RCC 7860 (cell line): ENCODE data around the gene CRY2.
"Not testable (repeated sequence)": the region's sequence is repeated elsewhere in the genome, so short reads cannot be mapped to it uniquely, and the experiment has no call there.

Experiments
- DNase-seq: peaks from one replicate; pipeline ENCODE4 v3.0.0-alpha.2; 2015; ENCODE audit warnings: low spot score
- FAIRE-seq: peaks from 2 replicates; lab custom pipeline; 2012; peaks lifted over from hg19 to GRCh38; lab: Jason Lieb, UNC

CRY2 gene

DNA sequence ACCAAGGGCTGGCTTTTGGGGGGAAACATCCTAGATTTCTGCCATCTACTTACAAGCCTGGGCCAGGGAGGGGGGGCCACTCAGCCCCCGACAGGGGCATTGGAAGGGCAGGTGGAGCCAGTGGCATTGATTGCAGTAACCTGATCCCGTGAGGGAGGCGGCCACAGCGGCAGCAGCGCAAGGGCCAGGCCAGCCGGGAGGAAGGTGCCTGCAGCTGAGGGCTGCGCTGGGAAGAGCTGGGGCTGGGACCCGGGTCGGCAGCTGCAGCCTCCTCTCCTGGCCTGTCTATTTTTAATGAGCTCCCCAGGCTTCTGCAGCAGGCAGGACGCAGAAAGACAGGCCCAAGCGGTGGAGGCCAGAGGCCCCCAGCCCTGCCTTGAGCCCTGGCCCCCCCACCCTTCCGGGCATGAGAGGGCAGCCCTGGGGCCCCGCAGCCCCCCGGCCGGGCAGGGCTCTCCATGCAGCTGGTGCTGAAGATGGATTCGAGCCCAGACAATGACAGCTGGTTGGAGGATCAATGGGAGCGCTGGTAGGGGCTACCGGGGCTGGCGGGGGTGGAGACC is 49.2 kb downstream of the CRY2 start:
- DNase-seq = no peak
- FAIRE-seq = no peak

DNA sequence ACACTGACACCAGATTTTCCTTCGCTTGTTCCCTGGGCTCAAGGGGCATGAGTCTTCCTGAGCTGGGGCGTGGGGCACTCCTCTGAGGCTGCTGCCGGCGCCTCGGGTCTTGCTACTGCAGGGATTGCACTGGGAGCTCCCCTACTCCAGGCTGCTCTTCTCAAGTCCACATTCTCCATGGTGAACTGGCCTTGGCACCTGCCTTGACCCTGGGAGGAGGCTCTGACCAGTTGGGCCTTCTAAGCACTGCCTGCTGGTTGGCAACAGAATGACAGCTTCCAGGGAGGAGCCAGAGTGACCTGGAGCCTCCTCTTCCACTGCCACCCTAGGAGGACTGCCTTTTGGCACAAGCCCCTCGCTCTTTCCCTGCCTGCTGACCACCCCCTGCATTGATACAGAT is 50.3 kb downstream of the CRY2 start:
- FAIRE-seq (no peak), DNase-seq (no peak)

DNA sequence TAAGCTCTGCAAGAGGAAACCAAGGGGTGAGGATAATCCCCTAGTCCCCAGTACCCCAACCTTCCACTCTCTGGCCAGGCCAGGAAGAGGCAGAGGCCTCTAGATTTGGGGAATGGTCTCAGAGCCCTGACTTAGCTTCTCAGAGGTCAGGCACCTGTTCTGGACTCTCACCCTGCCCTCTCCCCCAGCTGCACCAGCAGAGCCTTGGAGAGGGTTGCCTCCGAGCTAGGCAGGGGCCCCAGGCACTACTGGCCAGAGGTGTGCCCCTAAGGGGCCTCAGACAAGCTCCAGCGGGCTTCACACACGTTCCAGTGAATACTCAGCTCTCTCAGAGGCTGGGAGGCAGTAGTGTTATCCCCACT is 51.8 kb downstream of the CRY2 start:
- DNase-seq = no peak
- no peak for FAIRE-seq

DNA sequence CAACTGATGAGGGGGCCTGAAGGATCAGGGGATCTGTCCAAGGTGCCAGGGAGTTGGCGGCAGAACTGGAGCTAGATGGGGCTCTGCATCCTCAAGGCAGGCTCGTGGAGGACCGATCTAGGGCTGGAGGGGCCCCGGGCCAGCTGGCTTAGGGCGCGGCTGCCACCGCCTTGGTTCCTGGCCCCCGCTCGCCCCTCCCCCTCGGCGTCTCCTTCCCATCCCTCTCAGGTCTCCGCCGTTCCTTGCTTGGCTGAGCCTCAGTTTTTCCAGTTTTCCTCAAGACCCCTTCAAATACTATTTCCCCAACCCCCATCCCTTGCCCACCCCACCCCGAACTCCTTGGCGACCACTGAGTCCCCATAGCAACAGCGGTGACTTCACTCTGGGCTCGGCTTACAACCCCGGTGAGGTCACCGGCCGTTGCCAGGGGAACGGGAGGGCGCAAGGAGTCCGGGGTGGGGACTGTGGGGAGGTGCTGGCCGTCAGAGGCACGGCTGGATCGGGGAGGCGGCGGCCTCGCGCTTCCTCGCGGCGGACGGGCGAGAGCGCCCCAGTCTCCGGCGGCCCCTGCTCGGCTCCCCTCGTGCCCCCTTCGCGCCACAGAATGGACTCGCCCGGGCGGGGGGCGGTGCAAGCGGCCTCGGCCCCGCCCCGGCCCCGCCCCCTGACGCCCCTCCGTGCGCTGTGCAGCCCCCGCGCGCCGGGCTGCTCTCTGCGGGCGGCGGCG is 52.3 kb downstream of the CRY2 start:
- FAIRE-seq (no peak), DNase-seq (peak; percentile 62)

DNA sequence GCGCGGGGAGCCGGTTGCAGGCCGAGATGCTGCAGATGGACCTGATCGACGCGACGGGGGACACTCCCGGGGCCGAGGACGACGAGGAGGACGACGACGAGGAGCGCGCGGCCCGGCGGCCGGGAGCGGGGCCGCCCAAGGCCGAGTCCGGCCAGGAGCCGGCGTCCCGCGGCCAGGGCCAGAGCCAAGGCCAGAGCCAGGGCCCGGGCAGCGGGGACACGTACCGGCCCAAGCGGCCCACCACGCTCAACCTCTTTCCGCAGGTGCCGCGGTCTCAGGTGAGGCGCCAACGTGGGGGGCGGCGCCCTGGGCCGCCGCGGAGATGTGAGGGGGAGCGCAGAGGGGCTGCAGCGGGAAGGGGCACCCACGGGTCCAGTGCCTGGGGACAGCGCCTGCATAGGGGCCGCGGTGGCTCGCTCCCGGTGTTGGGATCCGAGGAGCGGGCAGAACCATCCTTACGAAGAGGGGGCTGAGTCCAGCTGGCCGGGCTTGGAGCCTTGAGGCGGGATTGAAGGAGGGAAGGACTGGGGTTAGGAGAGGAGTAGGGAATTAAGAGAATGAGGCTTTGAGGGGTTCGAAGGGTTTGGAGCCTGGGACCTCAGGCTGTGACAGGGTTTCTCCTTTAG is 53.0 kb downstream of the CRY2 start:
- not testable (repeated sequence) for DNase-seq, FAIRE-seq

DNA sequence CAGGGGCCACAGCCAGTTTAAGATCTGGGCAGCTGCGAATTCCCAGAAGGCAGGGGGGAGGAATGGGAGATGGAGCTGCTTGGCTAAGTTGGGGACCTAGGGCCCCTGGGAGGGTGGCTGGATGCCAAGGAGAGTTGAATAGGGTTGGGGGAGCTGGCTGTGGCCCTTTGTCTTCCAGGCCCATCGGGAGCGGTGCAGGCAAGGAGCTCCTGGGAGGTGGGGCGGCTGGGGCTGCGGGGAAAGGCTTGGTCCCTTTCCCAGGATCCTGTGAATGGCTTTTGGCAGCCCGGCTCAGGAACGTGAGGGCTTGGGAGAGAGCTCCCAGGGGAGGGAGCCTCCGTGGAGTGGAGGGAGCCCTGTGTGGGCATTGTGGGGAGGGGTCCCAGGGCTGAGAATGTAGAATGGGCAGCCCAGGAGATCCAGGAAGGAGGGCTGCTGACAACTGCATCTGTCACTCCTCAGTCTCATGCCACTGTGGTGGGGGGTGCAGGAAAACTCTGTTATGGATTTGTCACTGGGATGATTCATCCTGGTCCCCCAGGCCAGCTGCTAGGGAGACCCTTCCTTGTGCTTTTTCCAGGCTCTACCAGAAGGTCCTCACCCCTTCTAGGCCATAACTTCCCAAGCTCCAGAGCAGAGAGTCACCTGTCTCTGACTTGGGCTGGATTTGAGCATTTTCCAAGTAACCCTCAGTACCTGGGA is 53.8 kb downstream of the CRY2 start:
- no peak for FAIRE-seq

DNA sequence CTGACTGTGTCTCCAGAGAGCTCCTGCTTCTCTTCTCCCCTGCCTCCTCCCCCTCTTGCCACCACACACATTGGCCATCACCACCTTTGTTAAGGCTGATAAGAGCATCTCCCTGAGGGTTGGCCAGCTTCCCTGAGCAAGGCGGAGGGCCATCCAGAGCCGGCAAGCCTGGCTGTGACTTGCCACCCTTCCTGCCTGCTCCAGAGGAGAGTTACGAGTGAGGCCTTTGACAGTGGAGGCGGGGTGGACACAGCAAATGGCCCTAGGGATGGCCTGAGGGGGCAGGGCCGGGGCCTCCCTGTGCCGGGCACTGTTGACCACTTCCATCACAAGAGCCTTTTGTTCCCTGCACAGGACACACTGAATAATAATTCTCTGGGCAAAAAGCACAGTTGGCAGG is 54.4 kb downstream of the CRY2 start:
- FAIRE-seq = no peak
- DNase-seq = no peak

More for the DNA sequence above, 53.8 kb downstream of the CRY2 start:
- DNase-seq = no peak

DNA sequence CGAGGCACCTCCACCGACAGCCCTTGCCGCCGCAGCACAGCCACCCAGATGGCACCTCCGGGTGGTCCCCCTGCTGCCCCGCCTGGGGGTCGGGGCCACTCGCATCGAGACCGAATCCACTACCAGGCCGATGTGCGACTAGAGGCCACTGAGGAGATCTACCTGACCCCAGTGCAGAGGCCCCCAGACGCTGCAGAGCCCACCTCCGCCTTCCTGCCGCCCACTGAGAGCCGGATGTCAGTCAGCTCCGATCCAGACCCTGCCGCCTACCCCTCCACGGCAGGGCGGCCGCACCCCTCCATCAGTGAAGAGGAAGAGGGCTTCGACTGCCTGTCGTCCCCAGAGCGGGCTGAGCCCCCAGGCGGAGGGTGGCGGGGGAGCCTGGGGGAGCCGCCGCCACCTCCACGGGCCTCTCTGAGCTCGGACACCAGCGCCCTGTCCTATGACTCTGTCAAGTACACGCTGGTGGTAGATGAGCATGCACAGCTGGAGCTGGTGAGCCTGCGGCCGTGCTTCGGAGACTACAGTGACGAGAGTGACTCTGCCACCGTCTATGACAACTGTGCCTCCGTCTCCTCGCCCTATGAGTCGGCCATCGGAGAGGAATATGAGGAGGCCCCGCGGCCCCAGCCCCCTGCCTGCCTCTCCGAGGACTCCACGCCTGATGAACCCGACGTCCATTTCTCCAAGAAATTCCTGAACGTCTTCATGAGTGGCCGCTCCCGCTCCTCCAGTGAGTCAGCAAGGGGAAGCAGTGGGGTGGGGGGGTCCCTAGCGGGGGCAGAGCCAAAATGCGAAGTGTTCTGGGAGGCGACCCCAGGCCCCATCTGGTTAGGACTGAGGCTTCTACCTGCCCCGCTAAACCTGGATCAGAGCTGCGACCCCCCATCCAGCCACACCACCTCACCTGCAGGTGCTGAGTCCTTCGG is 55.4 kb downstream of the CRY2 start:
- FAIRE-seq (no peak), DNase-seq (no peak)

DNA sequence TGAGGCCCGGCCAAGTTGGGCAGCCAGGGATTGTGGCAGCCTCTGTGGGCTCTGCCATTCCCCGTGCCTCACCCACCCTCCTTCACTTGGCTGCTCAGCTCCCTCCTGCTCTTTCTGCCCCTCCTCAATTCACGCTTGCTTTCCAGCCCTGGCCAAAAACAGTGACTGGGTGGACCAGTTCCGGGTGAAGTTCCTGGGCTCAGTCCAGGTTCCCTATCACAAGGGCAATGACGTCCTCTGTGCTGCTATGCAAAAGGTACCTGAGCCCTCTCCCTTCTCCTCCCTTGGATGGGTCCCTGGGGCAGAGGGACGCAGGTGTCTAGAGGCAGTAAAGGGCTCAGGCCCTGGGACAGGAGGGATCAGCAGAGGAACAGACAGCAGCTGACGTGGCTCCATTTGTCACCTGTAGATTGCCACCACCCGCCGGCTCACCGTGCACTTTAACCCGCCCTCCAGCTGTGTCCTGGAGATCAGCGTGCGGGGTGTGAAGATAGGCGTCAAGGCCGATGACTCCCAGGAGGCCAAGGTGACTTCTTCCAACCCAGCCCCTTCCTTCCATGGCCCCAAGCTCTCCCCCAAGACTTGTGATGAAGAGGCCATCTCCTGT is 57.1 kb downstream of the CRY2 start:
- no peak for FAIRE-seq
- no peak for DNase-seq

DNA sequence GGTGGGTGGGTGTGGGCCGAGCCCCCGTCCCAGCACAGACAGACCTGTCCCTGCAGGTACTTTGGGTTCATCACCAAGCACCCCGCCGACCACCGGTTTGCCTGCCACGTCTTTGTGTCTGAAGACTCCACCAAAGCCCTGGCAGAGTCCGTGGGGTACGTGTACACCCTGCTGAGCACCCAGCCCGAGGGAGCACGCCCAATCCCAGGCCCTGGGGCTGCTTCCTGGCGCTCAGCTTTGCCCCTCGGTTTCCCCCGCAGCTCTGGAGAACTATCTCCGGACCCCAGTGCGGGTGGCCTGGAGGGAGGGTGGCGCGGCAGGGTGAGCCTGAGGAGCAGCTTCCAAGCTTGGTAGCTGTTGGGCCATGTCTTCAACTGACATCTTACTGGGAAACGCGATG is 57.8 kb downstream of the CRY2 start:
- no peak for DNase-seq
- no peak for FAIRE-seq

DNA sequence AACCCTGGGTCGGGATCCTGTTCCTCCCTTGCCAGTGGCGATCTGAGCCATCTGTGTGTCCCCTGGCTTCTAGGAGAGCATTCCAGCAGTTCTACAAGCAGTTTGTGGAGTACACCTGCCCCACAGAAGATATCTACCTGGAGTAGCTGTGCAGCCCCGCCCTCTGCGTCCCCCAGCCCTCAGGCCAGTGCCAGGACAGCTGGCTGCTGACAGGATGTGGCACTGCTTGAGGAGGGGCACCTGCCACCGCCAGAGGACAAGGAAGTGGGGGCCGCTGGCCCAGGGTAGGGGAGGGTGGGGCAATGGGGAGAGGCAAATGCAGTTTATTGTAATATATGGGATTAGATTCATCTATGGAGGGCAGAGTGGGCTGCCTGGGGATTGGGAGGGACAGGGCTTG is 58.3 kb downstream of the CRY2 start:
- FAIRE-seq = not testable (repeated sequence)

DNA sequence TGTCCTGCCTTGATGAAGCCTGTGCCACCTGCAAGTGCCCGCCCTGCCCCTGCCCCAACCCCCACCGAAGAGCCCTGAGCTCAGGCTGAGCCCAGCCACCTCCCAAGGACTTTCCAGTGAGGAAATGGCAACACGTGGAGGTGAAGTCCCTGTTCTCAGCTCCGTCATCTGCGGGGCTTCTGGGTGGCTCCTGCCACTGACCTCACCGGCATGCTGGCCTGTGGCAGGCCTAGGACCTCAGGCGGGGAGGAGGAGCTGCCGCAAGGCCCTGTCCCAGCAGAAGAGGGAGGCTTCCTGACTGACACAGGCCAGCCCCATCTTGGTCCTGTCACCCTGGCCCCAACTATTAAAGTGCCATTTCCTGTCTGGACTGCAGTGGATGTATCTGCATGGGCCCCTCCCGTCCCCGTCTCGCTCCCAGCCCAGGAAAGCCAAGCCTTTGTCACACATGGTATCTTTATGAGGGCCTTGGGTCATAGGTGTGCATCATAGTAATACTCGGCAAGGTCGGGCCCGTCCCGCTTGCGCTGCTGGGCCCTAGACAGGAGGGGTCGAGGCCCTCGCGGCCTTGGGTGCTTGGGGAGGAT is 58.9 kb downstream of the CRY2 start:
- DNase-seq (no peak), FAIRE-seq (no peak)

More for the DNA sequence above, 58.3 kb downstream of the CRY2 start:
- DNase-seq = not testable (repeated sequence)

DNA sequence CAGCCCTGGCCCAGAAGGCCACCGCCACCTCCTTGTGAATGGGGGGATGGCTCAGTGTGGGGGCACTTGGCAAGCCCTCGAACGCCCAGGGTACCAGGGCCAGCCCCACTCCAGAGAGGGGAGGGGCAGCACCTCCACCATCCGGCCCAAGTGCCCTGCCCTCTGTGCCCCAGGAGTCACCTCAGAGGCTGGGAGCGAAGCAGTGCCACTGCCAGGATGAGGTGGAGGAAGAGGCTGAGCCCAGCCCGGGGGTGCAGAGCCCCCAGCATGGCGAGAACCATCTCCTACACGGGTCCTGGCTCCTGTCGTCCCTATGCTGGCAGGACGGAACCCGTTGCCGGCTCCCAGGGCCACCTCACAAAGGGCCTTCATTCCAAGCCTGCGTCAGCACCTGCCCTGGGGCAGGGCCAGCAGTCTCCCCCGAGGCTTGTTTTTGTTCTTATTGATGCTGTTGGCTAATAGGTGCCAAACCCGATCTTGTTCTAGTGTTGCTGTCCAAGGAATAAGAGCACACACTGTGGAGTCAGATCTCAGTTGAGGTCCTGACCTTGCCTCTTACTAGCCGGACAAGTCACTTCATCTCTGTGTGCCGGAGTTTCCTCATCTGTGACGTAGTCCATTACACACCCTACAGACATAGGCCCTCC is 59.8 kb downstream of the CRY2 start, which contains the start of gene FREY1:
FREY1 (minus strand) TSS at position 307 of the 647 bp plus-strand sequence; CDS start at position 281, 26 bp downstream.
- no peak for FAIRE-seq
- DNase-seq = no peak

DNA sequence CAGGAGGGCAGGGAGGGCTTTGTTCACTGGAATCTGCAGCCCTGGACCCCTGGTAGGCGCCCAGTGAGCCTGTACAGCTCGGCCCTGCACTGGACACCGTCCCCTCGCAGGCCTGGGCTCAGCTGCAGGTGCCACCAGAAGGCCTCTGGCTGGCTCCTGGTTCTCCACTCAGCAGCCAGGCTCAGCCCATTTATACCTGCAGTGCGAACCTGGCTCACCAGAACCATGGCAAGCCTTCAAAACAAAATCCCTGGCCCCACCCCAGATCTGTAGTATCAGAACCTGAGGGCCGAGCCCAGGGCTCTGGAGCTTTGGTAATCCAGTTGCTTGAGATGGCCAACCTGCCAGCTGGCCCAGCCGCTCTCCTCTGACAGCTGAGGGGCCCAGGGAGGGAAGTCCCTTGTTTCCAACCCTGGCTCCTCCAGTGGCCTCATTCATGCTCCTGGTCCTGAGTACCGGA is 60.7 kb downstream of the CRY2 start:
- DNase-seq (no peak), FAIRE-seq (no peak)

DNA sequence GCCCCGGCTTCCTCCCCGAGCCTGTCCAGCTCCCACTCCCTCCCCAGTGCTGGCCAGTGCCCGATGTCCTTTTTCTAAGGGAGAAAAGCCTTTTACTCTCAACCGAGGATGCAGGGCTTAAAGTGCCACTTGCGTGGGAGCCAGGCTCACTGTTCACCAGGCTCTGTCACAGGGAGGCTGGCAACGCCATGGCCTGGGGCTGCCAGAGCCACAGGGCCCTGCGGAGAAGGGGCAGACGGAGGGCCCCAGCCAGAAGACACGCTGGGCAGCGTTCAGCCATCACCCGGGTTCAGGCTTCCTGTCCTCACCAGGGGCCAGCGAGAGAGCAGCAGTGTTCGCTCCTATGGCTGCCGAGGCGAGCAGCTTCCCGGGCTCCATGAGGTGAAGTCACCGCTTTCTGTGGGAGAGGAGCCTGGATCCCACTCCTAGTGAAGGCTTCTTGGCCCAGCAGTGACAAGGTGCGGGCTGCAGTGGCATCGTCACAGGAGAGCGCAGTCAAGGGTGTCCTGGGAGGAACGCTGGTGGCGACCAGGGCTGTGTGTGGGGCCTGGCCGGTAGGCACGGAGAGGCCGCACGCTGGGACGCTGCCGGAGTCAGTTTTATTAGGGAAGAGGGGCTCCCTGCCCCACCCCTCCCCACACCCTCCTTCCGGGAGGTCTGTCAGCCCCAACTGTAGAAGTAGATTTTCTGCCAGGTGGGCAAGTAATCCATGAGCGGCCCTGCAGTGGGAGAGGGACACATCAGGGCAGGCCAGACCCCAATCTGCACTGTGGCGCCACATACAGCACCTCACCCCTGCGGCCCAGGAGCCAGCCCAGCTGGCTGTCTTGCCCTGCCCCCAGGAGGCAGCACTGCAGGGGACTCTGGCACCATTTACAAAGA is 62.6 kb downstream of the CRY2 start:
- FAIRE-seq = no peak
- no peak for DNase-seq

DNA sequence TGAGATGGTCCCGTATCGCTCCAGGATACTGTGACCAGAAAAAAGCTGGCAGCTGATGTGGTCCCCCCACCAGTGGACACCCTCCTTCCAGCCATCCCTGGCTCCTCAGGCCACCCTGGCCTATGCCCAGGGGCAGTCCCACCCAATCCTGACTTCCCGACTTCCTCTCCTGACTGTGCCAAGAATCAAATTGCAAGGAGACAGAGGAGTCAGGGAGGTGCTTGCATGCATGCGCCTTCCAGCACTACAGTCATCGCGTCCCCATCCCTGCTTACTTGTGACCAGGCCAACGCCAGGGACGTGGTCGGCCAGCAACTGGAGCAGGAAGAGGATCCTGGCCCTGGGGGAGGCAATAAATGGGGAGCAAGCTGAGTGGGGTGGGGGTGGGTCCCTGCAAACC is 63.3 kb downstream of the CRY2 start:
- FAIRE-seq (no peak), DNase-seq (no peak)

DNA sequence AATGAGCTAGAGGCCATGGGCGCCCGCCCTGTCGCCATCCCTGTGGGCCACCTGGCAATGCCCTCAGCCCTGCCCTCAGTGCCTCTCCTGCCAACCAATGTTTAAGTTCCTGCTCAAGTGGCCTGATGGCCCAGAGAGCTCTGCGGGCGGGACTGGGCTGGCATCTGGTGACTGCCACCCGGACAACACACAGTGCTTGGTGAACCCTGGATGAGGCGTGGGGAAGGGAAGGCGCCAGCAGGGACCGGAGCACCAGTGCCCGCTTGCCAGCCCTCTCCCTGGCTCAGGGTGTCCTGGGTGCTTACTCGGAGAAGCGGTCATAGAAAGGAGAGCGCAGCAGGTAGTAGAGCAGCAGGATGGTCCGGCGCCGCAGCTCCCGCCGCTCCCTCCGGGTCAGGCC is 66.2 kb downstream of the CRY2 start:
- no peak for DNase-seq
- no peak for FAIRE-seq

DNA sequence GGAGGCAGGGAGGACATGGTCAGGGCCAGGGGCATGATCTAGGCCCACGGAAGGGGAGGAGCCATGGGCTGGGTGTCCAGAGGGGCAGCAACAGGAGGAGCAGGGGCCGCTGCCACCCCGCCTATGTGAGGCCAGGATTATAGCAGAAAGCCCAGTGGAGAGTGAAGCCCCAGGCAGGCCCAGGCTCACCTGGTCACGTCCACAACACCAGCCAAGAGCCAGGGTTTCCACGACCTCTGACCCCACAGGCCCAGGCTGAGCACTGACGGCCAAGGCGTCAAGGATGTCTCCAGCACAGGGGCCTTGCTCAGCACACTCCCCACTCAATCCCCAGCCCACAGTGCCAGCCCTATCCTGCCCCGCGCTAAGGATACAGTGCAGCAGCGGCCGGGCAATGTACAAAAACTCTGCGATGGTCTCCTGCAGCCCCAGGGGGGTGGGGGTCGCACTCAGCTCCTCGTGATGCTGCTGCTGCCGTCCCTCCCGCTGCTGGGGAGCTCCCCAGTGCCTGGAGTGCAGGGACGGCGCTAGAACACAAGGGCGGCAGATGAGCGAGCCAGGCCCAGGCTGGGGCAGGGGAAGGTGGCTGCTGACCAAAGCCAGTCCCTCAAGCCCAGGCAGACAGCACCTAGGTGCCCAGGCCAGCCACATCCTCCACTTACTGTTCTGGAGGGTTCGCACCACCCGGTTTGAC is 66.8 kb downstream of the CRY2 start:
- no peak for FAIRE-seq
- DNase-seq = no peak
